Measurements from ENCODE around the gene OLFM1.

Gene OLFM1

GRCh38 chr9:135093911-135094584 lies 6.6 kb downstream of the OLFM1 start:
- no peak for DNase-seq (ENCODE audit: extremely low read depth, low read depth)
- TF ChIP-seq CTCF (IDR thresholded peaks at IDR 0.05; ENCODE audit: low read depth, low read length), result no peak

- no peak for TF ChIP-seq CTCF (IDR thresholded peaks at IDR 0.05; ENCODE audit: low read depth, low read length)
These were observed 8.3 kb downstream of the OLFM1 start for GRCh38 chr9:135095470-135096407.

GRCh38 chr9:135096408-135096895 lies 9.0 kb downstream of the OLFM1 start:
- no peak for DNase-seq (ENCODE audit: extremely low read depth, low read depth)
- TF ChIP-seq CTCF (IDR thresholded peaks at IDR 0.05; ENCODE audit: low read depth, low read length), result no peak

More at GRCh38 chr9:135095470-135096407, 8.3 kb downstream of the OLFM1 start:
- DNase-seq (ENCODE audit: extremely low read depth, low read depth), result no peak

DNA sequence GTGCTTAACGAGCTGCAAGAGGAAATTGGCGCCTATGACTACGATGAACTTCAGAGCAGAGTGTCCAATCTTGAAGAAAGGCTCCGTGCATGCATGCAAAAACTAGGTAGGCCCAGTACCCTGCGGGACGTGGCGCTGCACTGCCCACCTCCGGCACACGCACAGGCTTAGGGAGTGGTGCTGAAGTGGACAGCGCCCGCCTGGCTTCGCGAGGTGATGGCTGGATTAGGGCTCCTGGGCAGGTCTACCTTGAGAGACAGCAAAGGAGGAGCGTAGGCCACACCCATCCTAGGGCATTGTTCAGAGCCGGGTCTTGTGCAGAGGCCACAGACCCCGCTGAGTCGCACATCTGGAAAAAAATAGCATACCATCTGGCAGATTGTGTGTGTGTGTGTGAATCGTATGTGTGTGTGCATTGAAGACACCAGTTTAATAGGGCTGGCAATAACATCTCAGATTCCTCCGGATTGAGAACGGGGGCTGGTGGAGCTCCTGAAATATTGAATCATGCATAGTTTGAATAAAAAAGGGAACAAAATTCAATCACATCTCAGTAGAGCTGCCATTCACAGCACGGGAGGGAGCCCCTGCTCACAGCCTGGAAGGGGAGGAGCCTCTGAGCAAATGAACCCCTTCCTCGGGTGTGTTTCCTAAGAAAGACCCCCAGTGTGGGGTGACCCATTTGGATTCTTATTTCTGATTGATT lies 11.1 kb downstream of the OLFM1 start:
- no peak for TF ChIP-seq CTCF (IDR thresholded peaks at IDR 0.05; ENCODE audit: low read depth, low read length)
- DNase-seq (ENCODE audit: extremely low read depth, low read depth), result no peak

DNA sequence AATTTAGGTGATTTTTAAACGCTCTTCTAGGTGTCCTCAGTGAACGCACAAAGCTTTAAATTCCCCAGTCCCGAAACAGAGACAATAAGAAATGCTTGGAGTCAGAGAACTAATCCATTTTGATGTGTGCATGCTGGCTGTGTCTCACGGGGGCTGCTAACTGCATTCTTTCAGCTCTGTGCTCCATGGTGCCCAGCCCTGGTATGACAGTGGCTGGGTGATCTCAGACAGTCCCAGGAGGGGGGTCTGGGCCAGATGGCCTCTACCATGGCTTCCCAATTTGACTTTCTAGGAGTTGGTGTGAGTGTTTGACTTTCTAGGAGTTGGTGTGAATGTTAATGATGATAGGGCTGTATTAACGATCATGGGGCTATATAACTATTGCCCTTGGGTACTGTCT lies 12.1 kb downstream of the OLFM1 start:
- no peak for DNase-seq (ENCODE audit: extremely low read depth, low read depth)
- no peak for TF ChIP-seq CTCF (IDR thresholded peaks at IDR 0.05; ENCODE audit: low read depth, low read length)

- DNase-seq (ENCODE audit: extremely low read depth, low read depth), result no peak
- TF ChIP-seq CTCF (IDR thresholded peaks at IDR 0.05; ENCODE audit: low read depth, low read length), result no peak
These were observed 12.8 kb downstream of the OLFM1 start for GRCh38 chr9:135100241-135100681.
